T-helper 1 cell treated with Interleukin-12 subunit alpha and Interleukin-12 subunit beta and Interleukin-4 antibody, amounts not matched to agents 30 μg/mL and 1 μg/mL, for 36 hours (primary cell): ENCODE results near the gene UMAD1.

Experiments used
- H3K27ac Mint-ChIP-seq: one replicate; pipeline ENCODE4 v1.8.0; 2021; ENCODE audit warnings: mild to moderate bottlenecking, mixed read lengths
- H3K27me3 Mint-ChIP-seq: one replicate; pipeline ENCODE4 v1.8.0; 2021; ENCODE audit warnings: low read depth, mixed read lengths
- H3K36me3 Mint-ChIP-seq: one replicate; pipeline ENCODE4 v1.8.0; 2021; ENCODE audit warnings: low read depth, mixed read lengths
- H3K4me1 Mint-ChIP-seq: one replicate; pipeline ENCODE4 v1.8.0; 2021; ENCODE audit warnings: low read depth, mixed read lengths
- H3K4me3 Mint-ChIP-seq: one replicate; pipeline ENCODE4 v1.8.0; 2021; ENCODE audit warnings: mild to moderate bottlenecking, moderate library complexity, mixed read lengths
- H3K9me3 Mint-ChIP-seq: one replicate; pipeline ENCODE4 v1.8.0; 2021; ENCODE audit warnings: mixed read lengths

The UMAD1 gene

DNA sequence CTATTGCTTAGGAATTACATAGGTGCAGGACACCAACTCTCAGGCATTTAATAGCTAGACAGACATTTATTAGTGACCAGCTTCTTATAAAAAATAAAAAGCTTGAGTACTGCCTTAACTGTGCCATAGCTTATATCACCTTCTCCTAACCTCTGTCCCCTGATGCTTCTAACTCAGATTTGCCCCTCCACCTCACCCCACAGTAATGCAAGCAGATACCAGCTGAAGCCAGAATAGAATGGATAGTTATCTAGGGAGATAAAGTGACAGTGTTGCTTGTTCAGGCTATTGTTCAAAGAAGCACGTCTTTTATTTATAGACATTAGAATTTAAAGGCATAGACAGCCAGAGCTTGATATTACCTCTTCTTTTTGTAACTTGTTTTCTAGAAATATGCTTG lies 228.5 kb downstream of the UMAD1 start:
- no peak overlapping the region for H3K27ac Mint-ChIP-seq

DNA sequence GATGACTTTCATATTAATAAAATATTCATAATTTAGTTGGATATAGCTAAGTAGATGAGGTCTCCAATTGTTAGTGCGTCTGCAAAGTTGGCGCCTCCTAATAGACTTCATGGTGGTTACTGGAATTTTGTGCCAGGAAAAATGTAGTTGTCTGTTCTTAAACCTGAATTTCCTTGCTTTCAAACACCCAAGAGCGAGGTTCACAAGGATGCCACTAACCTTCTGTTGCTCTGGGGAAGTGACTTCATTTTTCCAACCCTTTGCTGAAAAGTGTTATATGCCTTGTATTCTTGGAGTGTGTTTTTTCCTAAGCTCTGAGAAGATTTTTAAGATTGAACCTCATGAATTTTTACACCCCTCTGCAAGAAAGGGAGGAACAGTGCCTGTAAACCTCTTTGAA lies 229.1 kb downstream of the UMAD1 start:
- Mint-ChIP-seq H3K27me3 (no peaks in the 10 kb centered on the region), H3K4me3 (no peak overlapping the region), H3K9me3 (no peaks in the 10 kb centered on the region), H3K4me1 (no peaks in the 10 kb centered on the region), H3K27ac (no peak overlapping the region), H3K36me3 (peaks cover 5% of the 10 kb centered on the region)

More for the DNA sequence above, 228.5 kb downstream of the UMAD1 start:
- no peaks in the 10 kb centered on the region for H3K9me3 Mint-ChIP-seq
- H3K4me3 Mint-ChIP-seq: no peak overlapping the region
- no peaks in the 10 kb centered on the region for H3K27me3 Mint-ChIP-seq
- peaks cover 2% of the 10 kb centered on the region for H3K36me3 Mint-ChIP-seq
- H3K4me1 Mint-ChIP-seq: no peaks in the 10 kb centered on the region

DNA sequence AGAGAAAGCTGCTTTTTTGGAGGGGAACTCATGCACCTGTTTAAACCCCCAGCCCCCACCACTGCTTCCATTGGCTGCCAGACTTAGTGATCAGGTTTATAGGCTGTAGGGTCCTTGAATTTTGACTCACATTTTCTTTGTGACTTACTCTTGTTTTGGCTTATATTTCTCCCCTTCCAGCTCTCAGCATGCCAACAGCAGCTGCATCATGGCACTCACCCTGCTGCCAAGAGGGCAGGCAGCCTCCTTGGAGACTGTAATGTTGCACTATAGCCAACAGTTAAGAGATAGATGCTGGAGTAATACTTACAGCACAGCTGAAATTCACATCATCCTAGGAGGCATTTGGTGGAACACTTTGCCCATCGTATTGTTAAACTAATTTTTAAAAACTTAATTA lies 230.0 kb downstream of the UMAD1 start:
- Mint-ChIP-seq H3K9me3 (no peaks in the 10 kb centered on the region), H3K27ac (no peak overlapping the region), H3K36me3 (peaks cover 5% of the 10 kb centered on the region), H3K27me3 (no peaks in the 10 kb centered on the region), H3K4me3 (no peak overlapping the region), H3K4me1 (no peaks in the 10 kb centered on the region)

DNA sequence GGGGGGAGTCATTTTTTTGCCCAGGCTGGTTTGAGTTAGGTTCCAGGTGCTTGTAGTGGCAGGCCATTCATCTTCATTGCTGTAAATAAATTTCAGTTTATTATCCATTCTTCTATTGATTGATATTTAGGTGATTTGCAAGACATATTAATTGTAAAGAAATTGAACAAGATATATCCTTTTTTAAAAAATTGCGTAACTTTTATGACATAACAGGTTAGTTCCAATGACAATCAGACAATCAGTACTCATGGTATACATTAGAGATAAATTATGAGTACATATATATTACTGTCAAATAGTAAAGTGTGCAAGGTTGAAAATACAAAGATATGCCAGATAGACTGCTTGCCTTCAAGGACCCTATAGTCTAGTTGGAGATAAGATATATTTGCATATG lies 235.9 kb downstream of the UMAD1 start:
- H3K4me3 Mint-ChIP-seq: no peak overlapping the region
- H3K36me3 Mint-ChIP-seq: peaks cover 5% of the 10 kb centered on the region
- H3K27me3 Mint-ChIP-seq: no peaks in the 10 kb centered on the region
- no peaks in the 10 kb centered on the region for H3K9me3 Mint-ChIP-seq
- no peaks in the 10 kb centered on the region for H3K4me1 Mint-ChIP-seq
- no peak overlapping the region for H3K27ac Mint-ChIP-seq

DNA sequence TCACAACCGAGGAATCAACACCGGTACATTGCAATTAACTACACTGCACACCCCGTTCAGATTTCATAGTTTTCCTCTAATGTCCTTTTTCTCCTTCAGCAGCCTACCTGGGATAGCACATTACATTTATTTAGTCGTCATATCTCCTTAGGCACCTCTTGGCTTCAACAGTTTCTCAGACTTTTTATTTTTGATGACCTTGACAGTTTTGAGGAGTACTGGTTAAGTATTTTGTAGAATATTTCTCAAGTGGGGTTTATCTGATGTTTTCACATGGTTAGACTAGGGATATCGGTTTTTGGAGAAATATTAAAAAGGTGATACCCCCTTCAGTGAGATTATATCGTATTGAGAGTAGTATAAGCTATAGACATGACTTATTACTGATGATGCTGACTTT lies 241.0 kb downstream of the UMAD1 start:
- Mint-ChIP-seq H3K27me3 (no peaks in the 10 kb centered on the region), H3K36me3 (no peaks in the 10 kb centered on the region)

DNA sequence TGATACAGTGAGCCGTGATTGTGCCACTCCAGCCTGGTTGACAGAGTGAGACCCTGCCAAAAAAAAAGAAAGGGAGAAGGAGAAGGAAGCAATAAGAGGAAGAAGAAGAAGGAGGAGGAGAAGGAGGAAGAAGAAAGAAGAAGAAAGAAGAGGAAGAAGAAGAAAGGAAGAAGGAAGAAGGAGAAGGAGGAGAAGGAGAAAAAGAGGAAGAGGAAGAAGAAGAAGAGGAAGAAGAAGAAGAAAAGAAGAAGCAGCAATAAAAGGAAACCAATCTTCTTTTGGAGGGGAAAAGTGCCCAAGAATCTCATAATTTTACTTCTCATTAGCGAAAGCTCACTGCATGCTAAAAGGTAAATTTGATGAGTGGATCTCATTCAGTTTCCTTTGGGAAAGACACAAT lies 242.3 kb downstream of the UMAD1 start:
- Mint-ChIP-seq H3K27me3 (no peaks in the 10 kb centered on the region), H3K4me1 (no peaks in the 10 kb centered on the region), H3K36me3 (no peaks in the 10 kb centered on the region), H3K27ac (no peak overlapping the region), H3K9me3 (no peaks in the 10 kb centered on the region), H3K4me3 (no peak overlapping the region)

More for the DNA sequence above, 241.0 kb downstream of the UMAD1 start:
- H3K4me1 Mint-ChIP-seq: no peaks in the 10 kb centered on the region
- H3K9me3 Mint-ChIP-seq: no peaks in the 10 kb centered on the region
- no peak overlapping the region for H3K27ac Mint-ChIP-seq
- H3K4me3 Mint-ChIP-seq: no peak overlapping the region

DNA sequence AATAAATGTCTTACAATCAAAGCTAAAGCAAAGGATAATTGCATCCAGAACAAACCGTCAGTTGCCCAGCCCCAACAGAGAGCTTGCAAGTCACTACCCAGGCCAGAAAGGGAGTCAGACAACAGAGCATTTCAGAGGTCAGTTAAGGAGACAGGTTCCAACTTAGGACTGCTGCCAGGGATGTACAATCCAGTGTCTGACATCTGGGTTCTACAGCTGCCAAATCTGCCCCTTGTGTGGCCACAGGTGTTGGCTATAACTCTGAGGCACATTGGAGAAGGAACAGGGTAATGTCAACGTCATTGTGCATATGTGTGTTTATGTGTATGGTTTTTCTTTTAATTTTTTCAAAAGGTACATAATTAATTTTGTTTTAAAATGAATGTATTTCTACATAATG lies 242.8 kb downstream of the UMAD1 start:
- H3K4me3 Mint-ChIP-seq: no peak overlapping the region
- no peaks in the 10 kb centered on the region for H3K9me3 Mint-ChIP-seq
- H3K27me3 Mint-ChIP-seq: no peaks in the 10 kb centered on the region
- H3K4me1 Mint-ChIP-seq: no peaks in the 10 kb centered on the region
- H3K27ac Mint-ChIP-seq: no peak overlapping the region
- no peaks in the 10 kb centered on the region for H3K36me3 Mint-ChIP-seq

DNA sequence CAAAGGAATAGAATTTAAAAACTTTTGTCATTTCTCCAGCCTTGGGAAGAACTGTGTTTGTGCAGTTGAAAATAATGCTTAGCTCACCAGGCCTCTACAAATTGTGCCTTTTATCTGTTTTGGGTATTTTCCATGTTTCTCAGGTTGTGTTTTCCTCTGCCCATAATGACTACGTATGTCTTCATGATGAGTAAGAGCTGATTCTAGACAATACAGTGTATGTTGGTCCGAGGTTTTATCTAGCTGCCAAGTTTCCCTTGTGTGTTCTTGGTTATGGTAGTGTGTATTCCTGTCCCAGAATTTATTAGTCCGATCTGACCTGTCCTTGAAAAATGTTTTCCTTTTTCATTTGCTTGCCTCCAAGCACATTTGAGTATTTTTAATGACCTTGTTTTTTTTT lies 244.3 kb downstream of the UMAD1 start:
- Mint-ChIP-seq H3K27me3 (no peaks in the 10 kb centered on the region), H3K27ac (no peak overlapping the region), H3K36me3 (no peaks in the 10 kb centered on the region), H3K4me3 (no peak overlapping the region), H3K9me3 (no peaks in the 10 kb centered on the region), H3K4me1 (no peaks in the 10 kb centered on the region)

DNA sequence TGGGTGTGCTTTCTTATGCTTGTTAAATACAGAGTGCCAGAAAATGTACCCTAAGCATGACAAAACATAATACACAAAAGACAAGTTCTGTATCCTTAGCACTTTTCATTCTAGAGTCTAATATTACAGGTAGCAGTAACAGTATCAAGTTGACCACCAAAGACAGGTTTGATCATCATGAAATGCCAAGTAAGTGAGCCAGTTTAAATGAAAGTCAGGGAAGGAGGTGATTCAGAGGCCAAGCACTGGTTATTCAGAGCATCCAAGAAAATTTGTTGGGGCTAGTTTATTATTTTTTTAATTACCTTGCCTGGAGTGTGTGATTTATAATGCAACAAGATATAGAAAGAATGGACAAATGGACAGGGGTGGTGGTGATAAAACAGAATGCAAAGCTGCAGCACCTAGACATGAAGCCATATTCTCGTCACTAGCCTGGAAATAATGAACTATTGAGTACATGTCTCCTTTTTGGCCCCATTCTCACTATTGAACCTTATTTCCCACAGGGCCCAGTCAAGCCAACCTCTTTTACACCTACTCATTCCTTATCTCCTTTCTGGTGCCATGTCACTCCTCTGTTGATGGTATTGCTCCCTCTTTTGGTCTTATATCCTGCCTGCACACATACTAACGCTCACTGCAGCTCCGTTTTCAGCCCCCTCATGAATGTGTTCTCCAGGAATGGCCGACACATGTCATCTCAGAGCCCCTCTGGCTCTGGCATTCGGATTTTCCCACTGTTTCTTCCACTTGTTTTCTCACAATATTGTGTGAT lies 249.4 kb downstream of the UMAD1 start:
- Mint-ChIP-seq H3K27me3 (no peaks in the 10 kb centered on the region), H3K27ac (no peak overlapping the region), H3K9me3 (no peaks in the 10 kb centered on the region), H3K4me1 (no peaks in the 10 kb centered on the region), H3K4me3 (no peak overlapping the region), H3K36me3 (no peaks in the 10 kb centered on the region)

DNA sequence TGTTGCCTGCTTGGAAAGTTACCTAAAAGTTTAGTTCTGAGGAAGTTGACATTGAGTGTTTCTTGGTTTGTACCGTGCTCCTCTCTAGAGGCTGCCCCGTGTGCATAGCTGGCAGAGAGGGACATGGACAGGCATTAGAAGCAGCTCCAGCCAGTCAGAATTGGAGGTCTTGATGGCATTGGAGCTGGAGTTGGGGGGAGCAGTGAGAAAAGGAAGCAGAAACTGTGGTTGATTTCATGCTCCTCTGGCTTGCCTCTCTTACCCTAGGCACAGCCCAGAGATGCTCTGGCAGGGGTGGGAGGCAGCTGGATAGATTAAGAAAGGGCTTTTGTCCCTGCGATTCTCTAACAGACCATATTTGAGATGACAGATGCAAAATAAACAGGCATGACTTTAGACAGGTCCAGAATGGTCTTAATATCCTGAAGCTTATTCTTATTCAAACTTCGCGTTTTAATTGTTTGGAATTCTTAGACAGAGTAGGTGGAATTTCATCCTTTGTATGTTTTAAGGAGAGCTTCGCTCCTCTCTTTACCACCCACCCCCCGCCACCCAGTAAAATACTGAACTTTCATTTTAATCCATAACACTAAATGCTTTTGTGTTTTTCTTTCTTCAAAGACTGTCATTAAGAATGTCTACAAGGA lies 254.6 kb downstream of the UMAD1 start:
- H3K9me3 Mint-ChIP-seq: no peaks in the 10 kb centered on the region
- no peaks in the 10 kb centered on the region for H3K4me1 Mint-ChIP-seq
- H3K36me3 Mint-ChIP-seq: no peaks in the 10 kb centered on the region
- H3K27ac Mint-ChIP-seq: no peak overlapping the region
- no peak overlapping the region for H3K4me3 Mint-ChIP-seq
- H3K27me3 Mint-ChIP-seq: no peaks in the 10 kb centered on the region

DNA sequence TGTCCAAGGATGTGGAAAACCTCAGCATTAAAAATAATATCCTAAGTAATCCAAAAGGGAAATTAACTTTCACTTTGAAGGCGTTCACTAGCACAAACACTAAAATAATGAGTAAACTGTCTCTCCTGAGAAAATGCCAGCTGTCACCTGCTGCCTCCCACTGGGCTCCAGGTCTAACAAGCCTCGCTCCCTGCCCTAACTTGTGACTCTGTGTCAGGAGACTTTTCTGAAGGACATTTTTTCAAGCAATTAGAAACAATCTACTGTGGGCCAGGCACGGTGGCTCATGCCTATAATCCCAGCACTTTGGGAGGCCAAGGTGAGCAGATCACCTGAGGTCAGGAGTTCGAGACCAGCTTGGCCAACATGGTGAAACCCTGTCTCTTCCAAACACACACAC lies 255.2 kb downstream of the UMAD1 start:
- H3K27ac Mint-ChIP-seq: no peak overlapping the region
- no peaks in the 10 kb centered on the region for H3K4me1 Mint-ChIP-seq
- H3K27me3 Mint-ChIP-seq: no peaks in the 10 kb centered on the region
- H3K36me3 Mint-ChIP-seq: no peaks in the 10 kb centered on the region
- no peaks in the 10 kb centered on the region for H3K9me3 Mint-ChIP-seq
- no peak overlapping the region for H3K4me3 Mint-ChIP-seq

DNA sequence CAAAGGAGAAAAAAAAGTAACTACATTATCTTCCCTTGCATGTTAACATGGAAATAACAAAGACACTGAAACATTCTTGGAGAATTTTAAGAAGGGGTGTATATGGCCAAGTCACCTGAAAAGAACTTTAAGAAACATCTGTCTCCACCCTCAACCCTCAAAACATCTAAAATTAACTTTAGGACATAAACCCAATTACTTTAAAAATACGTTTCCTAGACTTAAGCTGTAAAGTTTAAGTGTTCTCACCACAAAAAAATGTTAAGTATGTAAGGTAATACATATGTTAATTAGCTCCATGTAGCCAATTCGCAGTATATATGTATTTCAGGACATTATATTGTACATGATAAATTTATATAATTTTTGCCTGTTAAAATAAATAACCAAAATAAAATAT lies 257.0 kb downstream of the UMAD1 start:
- no peaks in the 10 kb centered on the region for H3K9me3 Mint-ChIP-seq
- no peak overlapping the region for H3K27ac Mint-ChIP-seq
- H3K4me1 Mint-ChIP-seq: peaks cover 3% of the 10 kb centered on the region
- H3K4me3 Mint-ChIP-seq: no peak overlapping the region
- H3K36me3 Mint-ChIP-seq: no peaks in the 10 kb centered on the region
- H3K27me3 Mint-ChIP-seq: no peaks in the 10 kb centered on the region

DNA sequence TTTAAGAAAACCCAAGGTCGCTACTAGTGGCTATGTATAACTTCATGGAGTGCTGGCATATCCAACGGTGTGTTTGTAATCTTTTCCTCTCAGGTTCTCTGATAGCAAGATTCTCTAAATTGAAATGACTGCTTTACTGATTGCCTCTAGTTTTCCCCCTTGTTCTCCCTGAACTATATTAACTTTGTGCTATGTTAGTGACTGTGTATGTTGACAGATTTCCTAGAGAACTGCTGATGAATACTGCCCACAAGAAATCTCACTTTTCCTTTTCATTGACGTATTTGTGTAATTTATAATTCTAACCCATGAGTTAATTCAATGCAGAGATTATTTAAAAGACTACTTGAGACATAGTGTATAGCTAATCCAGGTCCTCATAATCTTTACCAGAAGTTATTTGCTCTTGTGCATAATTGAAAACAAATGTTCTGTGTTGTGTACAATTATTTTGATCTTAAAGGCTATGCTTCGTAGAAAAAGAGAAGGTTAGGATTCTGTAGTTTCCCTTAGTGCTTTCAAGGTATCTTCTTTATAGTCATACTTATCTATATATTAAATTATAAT lies 257.5 kb downstream of the UMAD1 start:
- H3K4me3 Mint-ChIP-seq: no peak overlapping the region
- H3K4me1 Mint-ChIP-seq: peaks cover 8% of the 10 kb centered on the region
- H3K9me3 Mint-ChIP-seq: no peaks in the 10 kb centered on the region
- no peaks in the 10 kb centered on the region for H3K27me3 Mint-ChIP-seq
- H3K27ac Mint-ChIP-seq: no peak overlapping the region
- H3K36me3 Mint-ChIP-seq: no peaks in the 10 kb centered on the region

DNA sequence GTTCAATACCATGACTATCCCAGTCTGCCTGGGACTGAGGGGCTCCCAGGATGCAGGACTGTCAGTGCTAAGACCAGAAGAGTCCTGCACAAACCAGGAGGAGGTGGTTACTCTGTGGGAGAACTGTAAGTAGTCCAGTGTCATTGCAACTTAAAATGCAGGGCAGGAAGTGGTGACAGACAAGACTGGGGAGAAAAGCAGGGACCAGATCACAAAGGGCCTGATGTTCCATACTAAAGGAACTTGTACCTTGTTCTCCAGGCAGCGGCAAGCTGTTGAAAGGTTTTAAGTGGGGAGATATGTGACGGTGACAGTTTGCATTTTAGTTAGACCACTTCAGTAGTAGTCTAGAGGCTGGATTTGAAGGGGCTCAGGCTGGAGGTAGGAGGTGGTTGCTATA lies 262.3 kb downstream of the UMAD1 start:
- Mint-ChIP-seq H3K9me3 (peaks cover 5% of the 10 kb centered on the region), H3K36me3 (peaks cover 5% of the 10 kb centered on the region), H3K4me1 (peaks cover 10% of the 10 kb centered on the region), H3K27ac (no peak overlapping the region), H3K4me3 (no peak overlapping the region), H3K27me3 (no peaks in the 10 kb centered on the region)

DNA sequence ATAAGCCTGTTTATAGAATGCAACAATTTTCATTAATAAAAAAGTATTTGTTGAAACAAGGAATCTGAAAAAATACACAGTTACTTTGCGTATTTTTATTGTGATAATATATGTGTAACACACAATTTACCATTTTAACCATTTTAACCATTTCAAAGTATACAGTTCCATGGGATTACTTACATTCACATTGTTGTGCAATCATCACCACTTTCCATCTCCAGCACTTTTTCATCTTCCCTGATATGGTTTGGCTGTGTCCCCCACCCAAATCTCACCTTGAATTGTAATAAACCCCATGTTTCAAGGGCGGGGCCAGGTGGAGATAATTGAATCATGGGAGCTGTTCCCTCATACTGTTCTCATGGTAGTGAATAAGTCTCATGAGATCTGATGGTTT lies 266.8 kb downstream of the UMAD1 start:
- no peak overlapping the region for H3K27ac Mint-ChIP-seq
- H3K9me3 Mint-ChIP-seq: peaks cover 7% of the 10 kb centered on the region
- no peak overlapping the region for H3K4me3 Mint-ChIP-seq
- peaks cover 9% of the 10 kb centered on the region for H3K4me1 Mint-ChIP-seq
- peaks cover 5% of the 10 kb centered on the region for H3K36me3 Mint-ChIP-seq
- no peaks in the 10 kb centered on the region for H3K27me3 Mint-ChIP-seq
